ENCODE measurements around the gene DPRX.

GRCh38 chr19:53583181-53583580 lies 48.6 kb upstream of the DPRX start:
- TF ChIP-seq CTCF (conservative IDR thresholded peaks at IDR 0.05; ENCODE audit: low read length) (no peak), EZH2phosphoT487 (IDR thresholded peaks at IDR 0.05; ENCODE audit: borderline replicate concordance, low read depth, low read length) (no peak)
